ENCODE measurements around the gene YKT6. TPM values are rescaled to one million over a fixed set of nuclear protein-coding genes. Genes with fewer than 3 reads are reported as not detected.
"Not testable (repeated sequence)": the region's sequence is repeated elsewhere in the genome, so short reads cannot be mapped to it uniquely, and the experiment has no call there.

The YKT6 gene
- total RNA-seq, 1 experiment from 2014 or later, result 140 TPM

DNA sequence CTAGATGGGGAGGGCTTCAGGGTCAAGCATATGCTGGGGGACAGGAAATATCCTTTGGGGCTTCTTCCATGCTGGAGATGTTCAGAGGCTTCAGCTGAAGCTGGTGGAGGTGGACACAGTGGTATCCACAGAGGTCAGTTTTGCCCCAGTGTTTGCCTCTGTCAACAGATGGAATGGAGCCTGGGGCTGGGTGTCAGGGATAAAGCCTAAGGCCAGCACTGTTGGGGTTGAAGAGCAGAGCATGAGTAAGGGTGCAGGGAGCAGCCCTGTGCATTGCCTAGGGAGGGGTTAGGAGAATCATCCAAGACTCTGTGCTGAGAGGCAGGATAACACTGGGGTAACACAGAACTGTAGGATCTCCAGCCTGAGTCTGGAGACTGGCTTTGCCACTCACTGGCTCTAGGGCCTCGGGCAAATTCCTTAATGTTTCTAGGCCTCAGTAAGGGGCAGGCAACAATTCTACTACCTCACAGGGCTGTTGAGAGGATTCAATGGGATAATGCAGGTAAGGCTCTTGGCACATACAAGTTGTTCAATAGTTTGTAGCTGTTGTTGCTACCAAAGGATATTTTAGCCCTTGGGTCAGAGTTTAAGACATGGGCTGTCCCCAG, 37.9 kb upstream of the YKT6 start:
- Histone ChIP-seq H3K9me3 (no peaks in the 10 kb centered on the region), H3K27me3 (no peaks in the 10 kb centered on the region), H3K36me3 (no peaks in the 10 kb centered on the region), H3K4me3 (no peak overlapping the region)
- DNase-seq, result no peak

DNA sequence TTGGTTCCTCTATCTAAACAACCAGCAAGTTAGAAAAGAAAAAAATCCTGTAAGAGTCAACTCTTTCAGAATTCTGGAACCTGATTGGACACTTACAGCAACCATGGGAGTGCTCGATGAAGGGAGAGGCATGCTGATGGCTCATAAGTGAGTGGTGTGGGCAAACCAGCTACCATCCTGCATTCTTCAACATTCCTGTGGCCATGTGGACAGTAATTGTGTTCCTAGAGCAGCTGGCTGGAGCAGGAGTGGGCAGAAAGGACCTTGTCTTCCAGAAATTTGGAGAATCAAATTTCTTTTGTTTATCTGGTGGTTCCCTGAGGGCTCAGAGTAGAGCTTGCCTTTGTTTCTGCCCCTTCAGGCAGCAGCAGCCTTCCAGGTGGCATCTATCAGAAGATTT, 37.2 kb upstream of the YKT6 start:
- no peak overlapping the region for H3K4me3 ChIP-seq
- H3K9me3 ChIP-seq, result no peaks in the 10 kb centered on the region
- no peaks in the 10 kb centered on the region for H3K36me3 ChIP-seq
- H3K27me3 ChIP-seq, result no peaks in the 10 kb centered on the region
- DNase-seq, result peak; percentile 57

DNA sequence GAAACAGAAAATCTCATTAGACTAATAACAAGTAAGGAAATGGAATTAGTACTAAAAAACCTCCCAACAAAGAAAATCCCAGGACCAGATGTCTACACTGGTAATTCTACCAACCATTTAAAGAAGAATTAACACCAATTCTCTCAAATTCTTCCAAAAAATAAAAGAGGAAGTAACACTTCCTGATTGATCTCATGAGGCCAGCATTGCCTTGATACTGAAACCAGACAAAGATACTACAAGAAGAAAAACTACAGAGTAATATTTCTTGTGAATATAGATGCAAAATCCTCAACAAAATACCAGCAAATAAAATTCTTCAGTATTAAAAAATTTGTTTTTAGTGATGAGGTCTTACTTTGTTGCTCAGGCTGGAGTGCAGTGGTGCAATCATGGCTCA, 32.9 kb upstream of the YKT6 start:
- Histone ChIP-seq H3K36me3 (no peaks in the 10 kb centered on the region), H3K4me3 (no peak overlapping the region), H3K27me3 (no peaks in the 10 kb centered on the region), H3K9me3 (no peaks in the 10 kb centered on the region; the same call in 1 of the 2 replicates)
- DNase-seq, result no peak

DNA sequence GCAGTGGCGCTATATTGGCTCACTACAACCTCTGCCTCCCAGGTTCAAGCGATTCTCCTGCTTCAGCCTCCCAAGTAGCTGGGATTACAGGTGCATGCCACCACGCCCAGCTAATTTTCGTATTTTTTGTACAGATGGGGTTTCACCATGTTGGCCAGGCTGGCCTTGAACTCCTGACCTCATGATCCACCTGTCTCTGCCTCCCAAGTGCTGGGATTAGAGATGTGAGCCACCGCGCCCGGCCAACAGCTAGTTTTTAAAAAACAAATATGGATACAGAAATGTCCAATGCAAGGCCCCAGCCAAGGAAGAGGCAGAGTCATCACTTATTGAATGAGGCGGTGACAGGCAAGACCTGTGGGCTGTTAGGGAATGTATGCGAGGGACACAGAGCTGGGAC, 28.9 kb upstream of the YKT6 start:
- H3K27me3 ChIP-seq, H3K4me3 ChIP-seq, DNase-seq, H3K9me3 ChIP-seq, H3K36me3 ChIP-seq: not testable (repeated sequence)

DNA sequence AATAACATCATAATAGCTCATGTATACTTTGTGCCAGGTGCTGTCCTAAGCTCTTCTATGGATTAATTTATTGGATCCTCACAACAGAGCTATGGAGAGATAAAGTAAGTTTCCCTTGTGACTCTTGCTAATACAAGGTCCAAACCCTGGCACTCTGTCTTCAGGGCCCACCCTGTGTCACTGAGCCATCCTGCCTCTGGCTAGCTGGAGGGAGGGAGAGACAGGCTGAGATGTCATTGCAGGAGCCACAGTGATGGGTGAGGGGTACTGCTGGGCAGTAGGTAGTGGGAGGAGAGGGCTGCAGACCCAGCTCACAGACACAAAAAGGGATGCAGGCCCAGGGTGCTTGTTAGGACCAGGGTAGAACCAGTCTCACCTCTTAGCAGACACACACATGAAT, 28.4 kb upstream of the YKT6 start:
- H3K4me3 ChIP-seq, result no peak overlapping the region
- no peaks in the 10 kb centered on the region; the same call in 1 of the 2 replicates for H3K9me3 ChIP-seq
- H3K27me3 ChIP-seq, result no peaks in the 10 kb centered on the region
- no peak for DNase-seq
- no peaks in the 10 kb centered on the region for H3K36me3 ChIP-seq

DNA sequence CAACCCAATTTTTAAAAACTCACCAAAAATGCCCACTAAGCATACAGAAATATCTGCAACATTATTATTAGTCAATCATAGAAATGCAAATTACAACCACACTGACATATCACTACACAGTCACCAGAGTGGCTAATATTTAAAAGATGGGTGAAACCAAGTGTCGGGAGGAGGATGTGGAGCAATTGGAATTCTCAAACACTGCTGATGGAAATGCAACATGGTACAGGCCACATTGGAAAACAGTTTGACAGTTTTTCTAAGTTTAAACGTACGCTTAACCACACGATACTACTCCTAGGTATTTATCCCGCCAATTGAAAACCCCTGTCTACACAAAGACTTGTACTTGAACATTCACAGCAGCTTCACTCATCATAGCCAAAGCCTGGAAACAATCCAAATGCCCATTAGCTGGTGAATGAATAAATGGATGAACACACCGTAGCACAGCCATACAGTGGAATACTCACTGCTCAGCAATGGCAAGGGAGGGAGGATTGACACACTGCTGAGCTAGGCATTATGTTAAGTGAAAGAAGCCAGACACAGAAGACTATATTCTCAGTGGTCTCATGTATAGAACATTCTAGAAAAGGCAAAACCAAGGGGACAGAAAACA, 27.9 kb upstream of the YKT6 start:
- no peak overlapping the region for H3K4me3 ChIP-seq
- H3K36me3 ChIP-seq, result no peaks in the 10 kb centered on the region
- H3K9me3 ChIP-seq, result no peaks in the 10 kb centered on the region; the same call in 1 of the 2 replicates
- DNase-seq, result no peak
- no peaks in the 10 kb centered on the region for H3K27me3 ChIP-seq

DNA sequence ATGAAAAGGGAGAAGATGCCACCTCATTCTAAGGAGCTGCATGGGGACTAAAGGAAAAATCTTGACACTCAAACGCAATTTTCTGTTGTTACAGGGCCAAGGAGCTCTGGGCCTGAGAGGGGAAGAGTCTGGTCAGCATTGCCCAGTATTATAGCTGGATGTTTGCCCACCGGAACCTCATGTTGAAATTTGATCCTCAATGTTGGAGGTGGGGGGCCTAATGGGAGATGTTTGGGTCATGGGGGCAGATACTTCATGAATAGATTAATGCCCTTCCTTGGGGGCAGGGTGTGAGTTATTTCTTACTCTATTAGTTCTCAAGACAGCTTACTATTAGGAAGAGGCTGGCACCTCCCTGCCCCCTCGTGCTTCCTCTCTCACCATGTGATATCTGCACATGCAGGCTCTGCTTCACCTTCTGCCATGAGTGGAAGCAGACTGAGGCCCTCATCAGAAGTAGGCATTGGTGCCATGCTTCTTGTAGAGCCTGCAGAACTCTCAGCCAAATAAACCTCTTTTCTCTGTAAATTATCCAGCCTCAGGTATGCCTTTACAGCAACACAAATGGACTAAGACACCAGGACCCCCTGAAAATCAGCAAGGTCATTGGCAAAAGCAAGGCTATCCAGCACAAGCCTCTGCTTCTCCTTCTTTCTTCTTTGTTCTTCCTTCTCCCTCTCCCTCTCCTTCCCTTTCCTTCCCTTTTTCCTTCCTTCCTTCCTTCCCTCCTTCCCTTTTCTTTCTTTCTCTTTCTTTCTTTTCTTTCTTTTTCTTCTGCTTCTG, 26.7 kb upstream of the YKT6 start:
- Histone ChIP-seq H3K9me3 (no peaks in the 10 kb centered on the region; the same call in 1 of the 2 replicates), H3K36me3 (no peaks in the 10 kb centered on the region), H3K4me3 (no peak overlapping the region), H3K27me3 (no peaks in the 10 kb centered on the region)
- no peak for DNase-seq

DNA sequence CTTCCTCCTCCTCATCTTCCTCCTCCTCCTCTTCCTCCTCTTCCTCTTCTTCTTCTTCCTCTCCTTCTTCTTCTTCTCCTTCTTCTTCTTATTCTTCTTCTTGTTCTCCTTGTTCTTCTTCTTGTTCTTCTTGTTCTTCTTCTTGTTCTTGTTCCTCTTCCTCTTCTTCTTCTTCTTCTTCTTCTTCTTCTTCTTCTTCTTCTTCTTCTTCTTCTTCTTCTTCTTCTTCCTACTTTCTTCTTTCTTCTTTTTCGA, 26.2 kb upstream of the YKT6 start:
- not testable (repeated sequence) for H3K36me3 ChIP-seq, DNase-seq, H3K4me3 ChIP-seq, H3K27me3 ChIP-seq, H3K9me3 ChIP-seq

DNA sequence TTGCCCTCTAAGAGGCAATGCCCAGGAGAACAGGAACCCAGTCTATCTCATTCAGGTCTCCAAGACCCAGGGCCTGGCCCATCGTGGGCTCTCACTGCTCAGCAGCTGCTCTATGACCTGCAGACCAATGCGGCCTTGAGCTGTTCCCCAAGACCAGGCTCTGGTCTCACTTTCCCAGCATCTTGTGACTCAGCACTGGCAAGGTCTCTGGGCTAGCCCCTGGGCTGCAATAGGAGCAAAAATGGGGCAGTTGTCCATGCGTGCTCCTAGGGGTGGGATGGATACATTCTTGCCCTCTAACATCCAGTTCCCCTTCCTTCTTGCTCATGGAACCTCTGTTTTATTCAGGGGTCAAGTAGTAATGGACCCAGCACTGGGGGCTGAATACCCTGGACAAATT, 25.0 kb upstream of the YKT6 start:
- Histone ChIP-seq H3K9me3 (no peaks in the 10 kb centered on the region; the same call in 1 of the 2 replicates), H3K4me3 (no peak overlapping the region), H3K27me3 (no peaks in the 10 kb centered on the region), H3K36me3 (no peaks in the 10 kb centered on the region)
- no peak for DNase-seq

DNA sequence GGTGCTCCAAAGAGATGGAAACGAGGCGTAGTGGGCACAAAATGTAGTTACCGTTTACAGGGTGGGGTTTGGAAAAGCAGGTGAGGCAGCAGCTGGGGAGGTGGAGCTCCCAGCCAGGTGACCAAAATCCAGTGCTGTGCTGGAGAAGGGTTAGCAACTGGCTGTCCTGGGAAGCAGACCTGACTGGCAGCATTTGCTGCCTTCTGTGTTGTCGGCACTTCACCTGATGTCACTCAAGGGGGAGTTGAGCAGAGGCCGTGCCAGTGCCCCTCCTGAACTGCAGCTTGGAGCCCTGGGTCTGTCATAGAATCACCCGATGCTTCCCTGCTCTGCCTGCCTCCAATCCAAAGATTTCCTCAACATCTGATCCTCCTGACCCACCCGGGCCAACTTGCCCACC, 24.3 kb upstream of the YKT6 start:
- Histone ChIP-seq H3K4me3 (no peak overlapping the region), H3K27me3 (no peaks in the 10 kb centered on the region), H3K9me3 (no peaks in the 10 kb centered on the region), H3K36me3 (no peaks in the 10 kb centered on the region)
- DNase-seq, result no peak

DNA sequence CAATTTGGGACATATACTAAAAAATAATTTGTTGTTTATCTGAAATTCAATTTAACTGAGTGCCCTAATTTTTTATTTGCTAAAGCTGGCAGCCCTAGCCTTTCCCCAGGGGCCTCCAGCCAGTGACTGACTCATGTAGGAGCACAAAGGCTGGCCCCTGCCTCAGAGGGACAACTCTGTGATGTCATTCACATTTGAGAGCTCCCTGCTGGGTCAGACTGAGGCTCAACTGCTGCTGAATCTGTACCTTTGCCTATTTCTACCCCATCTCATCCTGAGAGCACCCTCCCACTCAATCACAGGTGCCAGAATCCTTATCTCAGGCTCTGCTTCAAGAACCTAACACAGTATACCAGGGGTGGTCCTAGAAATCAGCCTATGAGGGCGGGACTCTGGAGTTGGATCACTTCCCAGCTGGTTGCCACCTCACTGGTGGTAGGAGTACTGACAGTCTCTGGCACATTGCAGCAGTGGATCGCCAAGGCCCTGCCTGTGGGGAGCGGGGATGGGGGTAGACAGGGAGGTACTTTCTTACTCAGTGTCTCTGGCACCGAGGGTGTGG, 23.1 kb upstream of the YKT6 start:
- H3K9me3 ChIP-seq, result peaks cover 3% of the 10 kb centered on the region
- no peaks in the 10 kb centered on the region for H3K36me3 ChIP-seq
- H3K4me3 ChIP-seq, result no peak overlapping the region
- no peaks in the 10 kb centered on the region for H3K27me3 ChIP-seq
- DNase-seq, result peak; percentile 87

DNA sequence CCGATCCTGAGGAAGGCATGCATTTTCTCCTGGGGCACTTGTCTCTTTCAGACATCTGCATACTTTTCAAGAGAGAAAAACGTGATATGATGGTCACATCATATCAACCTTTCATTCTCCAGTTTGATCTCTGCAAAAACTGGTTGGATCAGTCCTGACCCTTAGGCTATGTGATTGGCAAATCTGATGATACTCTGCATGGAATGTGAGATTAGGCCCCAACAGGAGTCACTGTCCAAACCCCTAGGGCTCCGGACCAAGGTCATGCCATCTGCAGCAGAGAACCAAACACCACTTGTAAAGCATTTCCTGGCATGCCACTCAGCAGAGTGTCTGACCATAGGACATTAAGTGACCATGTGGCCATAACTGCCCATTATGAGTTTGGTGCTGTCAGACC, 20.1 kb upstream of the YKT6 start:
- Histone ChIP-seq H3K9me3 (peaks cover 5% of the 10 kb centered on the region), H3K36me3 (no peaks in the 10 kb centered on the region), H3K27me3 (no peaks in the 10 kb centered on the region), H3K4me3 (no peak overlapping the region)
- DNase-seq, result no peak

DNA sequence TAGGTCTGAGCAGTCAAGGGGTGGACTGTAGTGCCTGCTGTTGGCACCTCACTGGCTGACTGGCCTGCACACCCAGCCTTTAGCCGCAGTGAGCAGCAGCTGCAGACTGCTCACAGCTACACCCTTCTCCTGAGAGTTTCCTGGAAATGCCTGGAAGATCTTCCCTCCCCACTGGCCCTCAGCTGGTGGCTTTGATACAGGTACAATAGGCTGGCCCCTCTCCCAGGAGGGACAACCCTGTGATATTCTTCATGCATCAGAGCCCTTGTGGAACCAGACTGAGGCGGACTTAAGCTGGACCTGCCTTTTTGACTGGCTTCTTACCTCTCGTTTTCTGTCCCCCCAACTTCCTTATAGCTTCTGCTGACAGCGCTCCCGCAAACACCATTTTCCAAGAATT, 18.0 kb upstream of the YKT6 start:
- Histone ChIP-seq H3K36me3 (no peaks in the 10 kb centered on the region), H3K4me3 (no peak overlapping the region), H3K9me3 (peaks cover 5% of the 10 kb centered on the region), H3K27me3 (no peaks in the 10 kb centered on the region)
- no peak for DNase-seq

DNA sequence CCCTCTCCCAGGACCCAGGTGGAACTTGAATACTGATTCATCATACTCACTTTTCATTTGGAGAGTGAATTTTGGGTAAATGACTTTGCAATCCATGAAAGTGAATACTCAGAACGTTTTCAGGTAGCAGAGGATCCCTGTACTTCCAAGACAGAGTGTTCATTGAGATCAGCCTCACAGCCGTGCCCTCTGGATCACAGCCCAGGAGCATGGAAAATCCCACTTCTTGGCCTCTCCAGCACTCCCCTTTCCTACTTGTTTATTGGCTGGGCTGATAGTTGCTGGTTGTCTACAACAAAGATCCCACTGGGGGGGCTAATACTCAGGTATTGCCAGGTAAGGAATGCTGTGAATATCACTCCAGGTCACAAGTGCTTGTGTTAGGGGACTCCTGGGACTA, 17.4 kb upstream of the YKT6 start:
- no peak overlapping the region for H3K4me3 ChIP-seq
- H3K27me3 ChIP-seq, result no peaks in the 10 kb centered on the region
- peaks cover 5% of the 10 kb centered on the region for H3K9me3 ChIP-seq
- H3K36me3 ChIP-seq, result no peaks in the 10 kb centered on the region
- no peak for DNase-seq

DNA sequence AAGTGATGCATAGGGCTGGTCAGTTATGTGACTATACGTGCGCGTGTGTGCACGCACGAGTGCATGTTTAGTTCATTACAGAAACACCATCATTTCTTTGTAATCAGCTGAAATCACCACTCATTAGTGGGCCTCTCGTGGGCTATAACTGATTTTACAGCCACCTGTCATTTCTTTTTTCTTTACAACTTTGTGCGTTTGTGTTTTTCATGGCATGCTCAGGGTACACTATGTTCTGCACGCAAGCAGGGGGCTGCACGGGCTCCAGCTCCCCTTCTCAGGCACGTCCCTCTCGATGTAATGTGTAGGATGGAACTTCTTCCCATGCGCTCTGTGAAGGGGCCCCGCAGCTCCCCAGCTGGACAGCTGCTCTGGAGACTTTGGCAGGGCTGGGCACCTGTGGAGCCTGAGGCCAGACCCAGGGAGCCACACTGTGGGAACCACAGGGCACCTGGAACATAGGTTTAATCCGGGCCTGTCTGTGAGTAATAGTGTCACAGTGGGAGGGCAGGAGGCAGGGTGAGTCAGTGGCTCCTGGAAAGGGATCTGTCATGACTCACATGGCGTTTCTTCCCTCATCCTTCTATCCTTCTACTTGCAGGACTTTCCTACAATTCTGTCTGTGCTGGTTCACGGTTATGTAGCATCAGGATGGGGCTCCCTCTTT, 16.4 kb upstream of the YKT6 start:
- DNase-seq, result peak; percentile 79
- Histone ChIP-seq H3K9me3 (peaks cover 5% of the 10 kb centered on the region), H3K4me3 (no peak overlapping the region), H3K27me3 (no peaks in the 10 kb centered on the region), H3K36me3 (no peaks in the 10 kb centered on the region)

DNA sequence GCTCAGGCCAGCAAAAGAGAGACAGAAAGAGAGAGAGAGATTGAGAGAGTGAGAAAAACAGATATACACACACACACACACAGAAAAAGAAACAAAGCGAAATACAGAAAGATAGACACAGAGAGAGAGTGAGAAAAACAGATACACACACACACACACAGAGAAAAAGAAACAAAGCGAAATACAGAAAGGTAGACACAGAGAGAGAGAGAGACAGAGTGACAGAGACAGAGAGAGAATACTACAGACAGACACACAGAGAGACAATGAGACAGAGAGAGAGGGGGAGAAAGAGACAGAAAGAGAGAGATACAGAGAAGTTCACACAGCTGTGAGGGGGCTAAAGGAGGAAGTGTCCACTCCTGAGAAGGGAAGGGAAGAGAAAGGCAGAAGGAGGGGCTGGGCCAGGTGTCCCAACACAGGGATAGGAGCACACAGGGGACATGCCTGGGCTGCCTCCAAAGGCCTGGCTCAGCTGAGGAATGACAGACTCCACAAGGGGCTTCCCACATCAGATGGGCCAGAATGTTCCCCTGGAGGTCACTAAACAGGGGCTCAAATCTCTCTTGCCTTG, 15.8 kb upstream of the YKT6 start:
- H3K9me3 ChIP-seq, result peaks cover 5% of the 10 kb centered on the region
- H3K27me3 ChIP-seq, result no peaks in the 10 kb centered on the region
- no peaks in the 10 kb centered on the region for H3K36me3 ChIP-seq
- H3K4me3 ChIP-seq, result no peak overlapping the region
- no peak for DNase-seq

DNA sequence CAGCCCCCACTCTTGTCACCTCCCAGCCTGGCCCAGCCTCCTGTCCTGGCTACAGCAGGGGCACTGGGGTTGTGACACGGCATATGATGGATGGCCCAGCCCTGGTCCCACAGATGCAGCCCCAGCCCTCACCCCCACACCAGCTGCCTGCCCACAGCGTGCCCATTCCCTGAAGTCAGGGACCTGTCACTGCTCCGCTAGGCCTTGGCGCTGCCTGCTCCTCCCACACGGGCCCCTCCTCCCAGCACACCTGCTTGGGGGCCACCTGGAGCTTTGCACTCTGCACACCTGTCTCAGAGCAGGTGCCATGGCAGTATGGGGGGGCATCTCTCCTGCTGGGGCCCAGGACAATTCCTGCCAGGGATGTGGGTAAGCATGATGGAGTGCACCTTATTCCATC, 15.0 kb upstream of the YKT6 start:
- Histone ChIP-seq H3K27me3 (no peaks in the 10 kb centered on the region), H3K9me3 (peaks cover 5% of the 10 kb centered on the region), H3K36me3 (no peaks in the 10 kb centered on the region), H3K4me3 (no peak overlapping the region)
- no peak for DNase-seq
